HepG2 (cell line): Measurements from ENCODE around the gene TUBGCP5.

Experiments used
- HCFC1 ChIP-seq: fragments of 150-350 bp; IDR thresholded peaks from 2 replicates; pipeline ENCODE4 v1.6.1; 2014; ENCODE audit warnings: low read depth, low read length
- ZMYM4 ChIP-seq: sonication (generic); formaldehyde crosslinking; IDR thresholded peaks from 2 replicates; pipeline ENCODE4 v1.8.1; 2023; ENCODE audit warnings: mild to moderate bottlenecking, missing genetic modification reagents
- TF ChIP-seq, protein P1 (sequence below): IDR thresholded peaks from 2 replicates; pipeline ENCODE4 v1.6.1; 2012; ENCODE audit warnings: low read depth, low read length, improper control_type of control experiment

GRCh38 chr15:22959321-22960101 is 79.9 kb downstream of the TUBGCP5 start:
- TF ChIP-seq, protein P1, sequence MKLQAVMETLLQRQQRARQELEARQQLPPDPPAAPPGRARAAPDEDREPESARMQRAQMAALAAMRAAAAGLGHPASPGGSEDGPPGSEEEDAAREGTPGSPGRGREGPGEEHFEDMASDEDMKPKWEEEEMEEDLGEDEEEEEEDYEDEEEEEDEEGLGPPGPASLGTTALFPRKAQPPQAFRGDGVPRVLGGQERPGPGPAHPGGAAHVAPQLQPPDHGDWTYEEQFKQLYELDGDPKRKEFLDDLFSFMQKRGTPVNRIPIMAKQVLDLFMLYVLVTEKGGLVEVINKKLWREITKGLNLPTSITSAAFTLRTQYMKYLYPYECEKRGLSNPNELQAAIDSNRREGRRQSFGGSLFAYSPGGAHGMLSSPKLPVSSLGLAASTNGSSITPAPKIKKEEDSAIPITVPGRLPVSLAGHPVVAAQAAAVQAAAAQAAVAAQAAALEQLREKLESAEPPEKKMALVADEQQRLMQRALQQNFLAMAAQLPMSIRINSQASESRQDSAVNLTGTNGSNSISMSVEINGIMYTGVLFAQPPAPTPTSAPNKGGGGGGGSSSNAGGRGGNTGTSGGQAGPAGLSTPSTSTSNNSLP = no peak
- TF ChIP-seq HCFC1 = no peak
- no peak for TF ChIP-seq ZMYM4
